ENCODE measurements around the gene AUTS2.

Gene AUTS2

DNA sequence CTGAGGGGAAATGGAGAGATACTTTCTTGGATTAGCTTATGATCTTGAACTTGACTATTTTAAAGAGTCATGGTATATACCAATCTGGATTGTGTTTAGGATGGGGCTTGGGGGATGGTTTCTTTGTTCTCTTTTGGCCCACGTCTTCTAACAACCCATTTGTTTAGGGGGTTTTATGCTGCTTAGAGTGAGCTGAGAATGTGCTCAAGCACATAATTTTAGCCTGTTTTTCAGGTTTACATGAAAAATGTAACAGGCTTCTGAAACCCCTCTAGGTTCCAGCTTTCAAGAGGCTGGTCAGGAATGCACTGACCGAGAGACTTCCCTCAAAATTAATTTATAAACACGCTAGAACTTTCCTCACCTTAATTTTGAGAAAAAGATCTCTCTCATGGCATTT, 94.3 kb downstream of the AUTS2 start:
- Histone ChIP-seq H3K9ac (ENCODE audit: low read length in 5 of 5) (no peak overlapping the region), H3K4me3 (ENCODE audit: low read depth in 1 of 5, low read length in 5 of 5) (no peak overlapping the region), H3K4me1 (ENCODE audit: control insufficient read depth in 5 of 5, insufficient read depth in 5 of 5, low read length in 5 of 5) (peaks cover 0 to 15% (median 10%) of the 10 kb centered on the region in 5 donors), H3K36me3 (ENCODE audit: control insufficient read depth in 5 of 5, insufficient read depth in 5 of 5, low read length in 5 of 5) (no peaks in the 10 kb centered on the region), H3K9me3 (ENCODE audit: control insufficient read depth in 5 of 5, low read length in 5 of 5) (no peaks in the 10 kb centered on the region), H3K27ac (ENCODE audit: low read depth, low read length) (no peak overlapping the region), H3K27me3 (ENCODE audit: control insufficient read depth in 5 of 5, insufficient read depth in 4 of 5, low read length in 5 of 5) (no peaks in the 10 kb centered on the region)

DNA sequence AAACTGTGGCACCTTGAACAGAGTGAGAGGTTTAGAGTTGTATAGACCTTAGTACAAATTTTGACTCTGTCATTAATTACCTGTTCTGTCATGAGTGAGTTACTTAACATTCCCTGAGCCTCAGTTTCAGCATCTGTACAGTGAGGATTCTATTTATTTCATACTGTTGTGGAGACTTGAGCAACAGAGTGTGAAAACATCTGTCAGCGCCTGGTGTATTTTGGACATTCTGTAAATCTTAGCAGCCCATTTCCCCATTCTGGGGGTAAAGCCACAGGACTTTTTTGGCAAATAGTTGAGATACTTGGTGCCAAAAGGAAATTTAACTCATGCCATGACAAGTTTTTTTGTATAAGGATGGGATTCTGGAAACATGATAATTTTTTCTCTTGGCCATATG, 94.8 kb downstream of the AUTS2 start:
- no peak overlapping the region for H3K9ac ChIP-seq (ENCODE audit: low read length in 5 of 5)
- no peak overlapping the region for H3K4me3 ChIP-seq (ENCODE audit: low read depth in 1 of 5, low read length in 5 of 5)
- peaks cover 0 to 15% (median 10%) of the 10 kb centered on the region in 5 donors for H3K4me1 ChIP-seq (ENCODE audit: control insufficient read depth in 5 of 5, insufficient read depth in 5 of 5, low read length in 5 of 5)
- no peak overlapping the region for H3K27ac ChIP-seq (ENCODE audit: low read depth, low read length)
- H3K9me3 ChIP-seq (ENCODE audit: control insufficient read depth in 5 of 5, low read length in 5 of 5) = no peaks in the 10 kb centered on the region
- no peaks in the 10 kb centered on the region for H3K36me3 ChIP-seq (ENCODE audit: control insufficient read depth in 5 of 5, insufficient read depth in 5 of 5, low read length in 5 of 5)
- H3K27me3 ChIP-seq (ENCODE audit: control insufficient read depth in 5 of 5, insufficient read depth in 4 of 5, low read length in 5 of 5) = no peaks in the 10 kb centered on the region

DNA sequence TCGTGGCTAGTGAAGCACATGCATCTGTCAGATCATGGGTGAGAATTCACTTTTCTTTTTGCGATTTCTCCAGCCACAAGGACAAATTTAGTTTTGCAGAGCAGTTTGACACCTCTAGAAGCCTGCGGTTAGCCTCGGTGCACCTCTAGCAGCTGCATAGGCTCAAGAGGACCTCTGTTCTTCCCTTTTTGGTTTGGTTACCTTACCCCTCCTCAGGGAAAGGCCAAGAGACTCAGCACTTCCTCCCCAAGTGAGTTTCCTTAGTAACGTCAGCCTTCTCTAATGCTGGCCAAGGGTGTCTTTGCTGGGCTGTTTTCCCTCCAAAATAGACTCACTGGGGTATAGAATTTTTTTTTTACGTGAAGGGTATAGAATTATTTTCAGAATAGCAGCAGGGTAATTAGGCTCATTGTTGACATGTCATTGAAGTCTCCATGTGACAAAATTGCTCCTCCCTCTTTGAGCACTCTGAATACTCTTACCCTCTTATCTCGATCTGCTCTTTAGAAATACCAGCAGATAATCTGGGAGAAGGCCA, 97.8 kb downstream of the AUTS2 start:
- H3K27me3 ChIP-seq (ENCODE audit: control insufficient read depth in 5 of 5, insufficient read depth in 4 of 5, low read length in 5 of 5) = no peaks in the 10 kb centered on the region
- no peaks in the 10 kb centered on the region for H3K9me3 ChIP-seq (ENCODE audit: control insufficient read depth in 5 of 5, low read length in 5 of 5)
- no peak overlapping the region for H3K27ac ChIP-seq (ENCODE audit: low read depth, low read length)
- no peak overlapping the region for H3K4me3 ChIP-seq (ENCODE audit: low read depth in 1 of 5, low read length in 5 of 5)
- no peaks in the 10 kb centered on the region for H3K36me3 ChIP-seq (ENCODE audit: control insufficient read depth in 5 of 5, insufficient read depth in 5 of 5, low read length in 5 of 5)
- peaks cover 0 to 15% (median 4%) of the 10 kb centered on the region in 5 donors for H3K4me1 ChIP-seq (ENCODE audit: control insufficient read depth in 5 of 5, insufficient read depth in 5 of 5, low read length in 5 of 5)
- H3K9ac ChIP-seq (ENCODE audit: low read length in 5 of 5) = no peak overlapping the region

DNA sequence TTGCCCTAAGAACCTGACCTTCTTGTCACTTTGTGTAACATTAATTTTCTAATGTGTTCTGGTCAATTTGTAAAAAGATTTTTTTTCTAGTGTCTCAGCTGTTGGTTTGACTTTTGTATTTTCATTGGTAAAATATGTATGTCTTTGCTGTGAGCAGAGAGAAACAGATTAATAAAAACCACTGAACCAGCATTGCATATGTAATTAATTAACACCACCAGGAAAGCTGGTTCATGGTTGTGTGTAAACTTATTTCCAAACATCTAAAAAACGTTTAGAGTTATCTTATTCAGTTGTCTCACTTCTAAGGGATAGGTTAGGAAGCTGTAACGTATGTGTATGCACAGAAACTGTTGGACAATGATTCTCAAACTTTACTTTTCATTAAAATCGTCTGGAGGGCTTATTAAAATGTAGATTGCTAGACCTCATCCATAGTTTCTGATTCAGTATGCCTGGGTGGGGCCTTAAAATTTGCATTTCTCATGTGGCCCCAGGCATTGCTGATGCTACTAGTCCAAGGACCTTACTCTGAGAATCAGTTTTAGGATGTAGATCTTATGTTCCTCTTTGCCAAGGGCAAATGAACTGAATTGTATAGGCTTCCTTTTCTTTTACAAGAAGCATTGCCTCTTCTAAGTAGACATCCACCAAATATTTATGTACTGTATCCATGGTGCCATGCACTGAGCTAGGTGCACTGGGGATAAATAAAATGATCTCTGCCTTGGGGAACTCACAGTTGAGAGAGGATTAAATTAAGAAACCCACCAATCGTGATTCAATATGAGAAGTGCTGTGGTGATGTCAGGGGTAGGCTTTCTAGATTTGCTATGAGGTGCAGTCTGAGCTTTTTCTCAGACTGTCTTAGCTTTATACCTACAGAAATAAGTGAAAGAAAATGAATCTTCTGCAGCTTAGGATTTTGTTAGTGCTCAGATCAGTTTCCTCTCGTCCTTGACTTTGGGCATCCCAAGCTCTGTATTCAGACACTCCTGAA, 98.7 kb downstream of the AUTS2 start:
- H3K27ac ChIP-seq (ENCODE audit: low read depth, low read length) = no peak overlapping the region
- no peak overlapping the region for H3K4me3 ChIP-seq (ENCODE audit: low read depth in 1 of 5, low read length in 5 of 5)
- H3K4me1 ChIP-seq (ENCODE audit: control insufficient read depth in 5 of 5, insufficient read depth in 5 of 5, low read length in 5 of 5) = peaks cover 0 to 7% (median 4%) of the 10 kb centered on the region in 5 donors
- no peaks in the 10 kb centered on the region for H3K27me3 ChIP-seq (ENCODE audit: control insufficient read depth in 5 of 5, insufficient read depth in 4 of 5, low read length in 5 of 5)
- no peak overlapping the region for H3K9ac ChIP-seq (ENCODE audit: low read length in 5 of 5)
- H3K9me3 ChIP-seq (ENCODE audit: control insufficient read depth in 5 of 5, low read length in 5 of 5) = no peaks in the 10 kb centered on the region
- no peaks in the 10 kb centered on the region for H3K36me3 ChIP-seq (ENCODE audit: control insufficient read depth in 5 of 5, insufficient read depth in 5 of 5, low read length in 5 of 5)

DNA sequence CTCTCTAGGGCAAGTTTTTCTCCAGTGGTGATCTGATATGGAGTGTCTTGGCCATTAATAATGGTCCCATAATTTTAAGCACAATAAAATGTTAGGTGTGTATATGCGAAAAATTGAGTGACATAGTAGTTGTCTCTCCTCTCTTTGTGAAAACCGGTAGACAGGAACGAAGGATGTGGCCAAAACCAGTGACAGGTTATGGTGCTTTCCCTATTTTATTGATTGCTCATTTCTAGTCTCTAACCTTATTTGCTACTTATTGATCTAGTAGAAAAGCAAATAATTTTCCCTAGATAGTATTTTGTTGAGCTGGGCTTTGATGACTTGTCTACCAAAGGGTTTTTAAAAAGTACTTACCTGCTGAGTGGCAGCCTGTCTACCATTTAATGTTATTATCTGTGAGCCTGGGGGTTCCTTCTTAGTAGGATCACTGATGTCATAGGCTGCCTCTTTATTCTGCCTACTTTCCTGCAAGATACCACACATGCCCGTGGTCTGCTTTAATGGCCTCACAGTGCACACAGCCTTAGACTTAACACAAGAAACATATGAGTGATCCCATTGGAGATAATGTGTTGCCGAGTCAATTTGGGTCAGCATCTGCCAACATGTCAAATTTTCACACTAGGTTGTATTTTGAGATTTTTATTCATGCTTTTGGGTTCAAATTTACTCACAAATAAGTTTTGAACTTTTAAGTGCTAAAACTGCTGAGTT, 100.0 kb downstream of the AUTS2 start:
- no peak overlapping the region for H3K4me3 ChIP-seq (ENCODE audit: low read depth in 1 of 5, low read length in 5 of 5)
- H3K9me3 ChIP-seq (ENCODE audit: control insufficient read depth in 5 of 5, low read length in 5 of 5) = no peaks in the 10 kb centered on the region
- H3K9ac ChIP-seq (ENCODE audit: low read length in 5 of 5) = no peak overlapping the region
- no peak overlapping the region for H3K27ac ChIP-seq (ENCODE audit: low read depth, low read length)
- no peaks in the 10 kb centered on the region for H3K27me3 ChIP-seq (ENCODE audit: control insufficient read depth in 5 of 5, insufficient read depth in 4 of 5, low read length in 5 of 5)
- no peaks in the 10 kb centered on the region for H3K36me3 ChIP-seq (ENCODE audit: control insufficient read depth in 5 of 5, insufficient read depth in 5 of 5, low read length in 5 of 5)
- H3K4me1 ChIP-seq (ENCODE audit: control insufficient read depth in 5 of 5, insufficient read depth in 5 of 5, low read length in 5 of 5) = peaks cover 0 to 12% (median under 1%) of the 10 kb centered on the region in 5 donors

DNA sequence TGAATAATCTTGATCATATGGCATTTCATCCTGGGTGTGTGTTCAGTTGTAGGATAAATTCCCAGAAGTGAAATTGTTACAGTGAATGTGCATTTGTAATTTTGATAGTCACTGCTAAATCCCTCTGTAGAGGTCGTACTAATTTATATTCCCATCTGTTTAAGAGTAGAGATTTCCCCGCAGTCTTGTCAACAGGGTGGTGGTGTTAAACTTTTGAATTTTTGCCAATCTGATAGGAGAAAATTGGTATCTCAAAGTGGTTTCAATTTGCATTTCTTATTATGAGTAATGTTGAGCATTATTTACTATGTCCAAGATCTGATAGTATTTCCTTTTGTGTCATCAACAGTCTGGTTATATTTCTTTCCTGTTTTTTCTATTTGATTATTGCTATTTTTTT, 101.7 kb downstream of the AUTS2 start:
- Histone ChIP-seq H3K9ac (ENCODE audit: low read length in 5 of 5) (no peak overlapping the region), H3K9me3 (ENCODE audit: control insufficient read depth in 5 of 5, low read length in 5 of 5) (no peaks in the 10 kb centered on the region)

DNA sequence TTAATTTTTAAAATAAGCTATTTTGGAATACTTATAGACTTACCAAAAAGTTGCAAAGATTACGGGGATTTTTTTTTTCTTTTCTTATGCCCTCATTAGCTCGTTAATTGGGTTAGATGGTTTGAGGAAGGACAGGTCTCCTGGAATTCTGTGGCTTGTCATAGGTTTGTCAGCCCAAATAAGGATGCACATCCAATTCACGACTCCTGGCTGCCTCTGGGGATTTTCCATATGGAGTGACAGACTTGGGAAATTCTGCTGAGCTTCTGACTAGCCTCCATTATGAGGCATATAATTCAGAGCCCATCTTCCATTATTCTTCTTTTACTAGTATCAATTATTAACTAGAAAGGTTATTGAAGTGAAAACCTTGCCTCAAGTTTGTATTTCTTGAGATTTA, 102.1 kb downstream of the AUTS2 start:
- Histone ChIP-seq H3K9me3 (ENCODE audit: control insufficient read depth in 5 of 5, low read length in 5 of 5) (no peaks in the 10 kb centered on the region), H3K36me3 (ENCODE audit: control insufficient read depth in 5 of 5, insufficient read depth in 5 of 5, low read length in 5 of 5) (no peaks in the 10 kb centered on the region), H3K27ac (ENCODE audit: low read depth, low read length) (no peak overlapping the region), H3K27me3 (ENCODE audit: control insufficient read depth in 5 of 5, insufficient read depth in 4 of 5, low read length in 5 of 5) (no peaks in the 10 kb centered on the region), H3K4me1 (ENCODE audit: control insufficient read depth in 5 of 5, insufficient read depth in 5 of 5, low read length in 5 of 5) (peaks cover 0 to 16% (median 0%) of the 10 kb centered on the region in 5 donors), H3K4me3 (ENCODE audit: low read depth in 1 of 5, low read length in 5 of 5) (no peak overlapping the region), H3K9ac (ENCODE audit: low read length in 5 of 5) (no peak overlapping the region)

More for the DNA sequence above, 101.7 kb downstream of the AUTS2 start:
- no peak overlapping the region for H3K4me3 ChIP-seq (ENCODE audit: low read depth in 1 of 5, low read length in 5 of 5)
- H3K36me3 ChIP-seq (ENCODE audit: control insufficient read depth in 5 of 5, insufficient read depth in 5 of 5, low read length in 5 of 5) = no peaks in the 10 kb centered on the region
- H3K4me1 ChIP-seq (ENCODE audit: control insufficient read depth in 5 of 5, insufficient read depth in 5 of 5, low read length in 5 of 5) = peaks cover 0 to 16% (median 0%) of the 10 kb centered on the region in 5 donors
- H3K27ac ChIP-seq (ENCODE audit: low read depth, low read length) = no peak overlapping the region
- no peaks in the 10 kb centered on the region for H3K27me3 ChIP-seq (ENCODE audit: control insufficient read depth in 5 of 5, insufficient read depth in 4 of 5, low read length in 5 of 5)

DNA sequence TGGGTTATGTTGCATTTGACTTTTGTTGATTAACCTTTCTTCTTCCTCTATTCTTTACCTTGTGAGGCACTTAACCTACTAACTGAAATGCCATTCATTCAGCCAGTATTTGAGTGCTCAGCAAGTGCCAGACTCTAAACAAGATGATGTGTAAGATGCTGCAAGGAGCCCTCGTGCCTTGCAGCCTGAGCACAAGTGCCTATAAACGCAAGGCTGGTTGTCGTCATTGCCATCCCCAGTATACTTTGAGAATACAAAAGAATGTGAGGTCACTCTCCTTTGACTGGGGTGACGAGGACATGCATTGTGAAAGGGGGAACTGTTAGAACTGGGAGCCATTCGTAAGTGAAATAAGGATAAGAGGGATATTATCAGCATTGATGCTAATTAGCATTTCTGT, 103.0 kb downstream of the AUTS2 start:
- H3K27me3 ChIP-seq (ENCODE audit: control insufficient read depth in 5 of 5, insufficient read depth in 4 of 5, low read length in 5 of 5) = no peaks in the 10 kb centered on the region
- no peaks in the 10 kb centered on the region for H3K36me3 ChIP-seq (ENCODE audit: control insufficient read depth in 5 of 5, insufficient read depth in 5 of 5, low read length in 5 of 5)
- no peak overlapping the region for H3K4me3 ChIP-seq (ENCODE audit: low read depth in 1 of 5, low read length in 5 of 5)
- H3K9me3 ChIP-seq (ENCODE audit: control insufficient read depth in 5 of 5, low read length in 5 of 5) = no peaks in the 10 kb centered on the region
- H3K4me1 ChIP-seq (ENCODE audit: control insufficient read depth in 5 of 5, insufficient read depth in 5 of 5, low read length in 5 of 5) = peaks cover 0 to 11% (median 0%) of the 10 kb centered on the region in 5 donors
- H3K27ac ChIP-seq (ENCODE audit: low read depth, low read length) = no peak overlapping the region
- H3K9ac ChIP-seq (ENCODE audit: low read length in 5 of 5) = no peak overlapping the region

DNA sequence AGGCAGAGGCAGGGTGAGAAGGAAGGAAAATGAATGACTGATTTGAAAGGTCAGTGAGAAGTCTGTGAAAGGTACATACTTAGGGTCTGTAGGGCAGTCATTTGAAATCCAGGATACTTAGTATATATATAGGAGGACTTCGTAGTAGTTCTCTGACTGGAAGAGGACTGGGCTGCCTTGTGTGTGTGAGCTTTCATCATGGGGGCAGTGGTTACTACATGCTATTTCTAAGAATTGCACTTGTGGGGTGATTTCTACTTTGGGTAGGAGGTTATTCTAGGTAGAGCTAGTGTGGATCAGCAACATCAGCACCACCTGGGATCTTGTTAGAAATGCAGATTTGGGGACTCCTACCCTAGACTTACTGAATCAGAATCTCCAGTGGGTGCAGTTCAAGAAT, 104.1 kb downstream of the AUTS2 start:
- Histone ChIP-seq H3K4me3 (ENCODE audit: low read depth in 1 of 5, low read length in 5 of 5) (no peak overlapping the region), H3K27me3 (ENCODE audit: control insufficient read depth in 5 of 5, insufficient read depth in 4 of 5, low read length in 5 of 5) (no peaks in the 10 kb centered on the region), H3K9me3 (ENCODE audit: control insufficient read depth in 5 of 5, low read length in 5 of 5) (no peaks in the 10 kb centered on the region), H3K36me3 (ENCODE audit: control insufficient read depth in 5 of 5, insufficient read depth in 5 of 5, low read length in 5 of 5) (no peaks in the 10 kb centered on the region), H3K4me1 (ENCODE audit: control insufficient read depth in 5 of 5, insufficient read depth in 5 of 5, low read length in 5 of 5) (peaks cover 0 to 8% (median 0%) of the 10 kb centered on the region in 5 donors), H3K27ac (ENCODE audit: low read depth, low read length) (no peak overlapping the region), H3K9ac (ENCODE audit: low read length in 5 of 5) (no peak overlapping the region)

DNA sequence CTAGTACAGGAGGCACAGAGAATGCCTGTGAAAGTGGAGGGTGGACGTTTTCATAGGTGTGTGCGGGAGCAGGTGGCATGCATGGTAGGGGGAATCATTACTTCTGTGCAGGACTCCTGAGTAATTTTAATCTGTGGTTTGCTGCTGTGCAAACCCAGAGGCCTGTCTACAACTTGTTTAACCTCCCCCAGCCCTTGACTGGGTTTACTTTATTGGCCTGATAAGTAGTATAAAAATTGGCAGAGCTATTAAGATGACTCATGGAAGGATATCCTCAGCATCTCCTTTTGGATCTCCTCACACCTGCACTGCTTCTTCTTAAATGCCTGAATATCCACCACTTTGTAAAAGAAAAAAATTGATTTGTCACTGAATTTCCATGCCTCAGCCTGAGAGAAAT, 104.8 kb downstream of the AUTS2 start:
- no peaks in the 10 kb centered on the region for H3K9me3 ChIP-seq (ENCODE audit: control insufficient read depth in 5 of 5, low read length in 5 of 5)
- H3K4me1 ChIP-seq (ENCODE audit: control insufficient read depth in 5 of 5, insufficient read depth in 5 of 5, low read length in 5 of 5) = peaks cover 0 to 8% (median 0%) of the 10 kb centered on the region in 5 donors
- no peak overlapping the region for H3K27ac ChIP-seq (ENCODE audit: low read depth, low read length)
- no peaks in the 10 kb centered on the region for H3K27me3 ChIP-seq (ENCODE audit: control insufficient read depth in 5 of 5, insufficient read depth in 4 of 5, low read length in 5 of 5)
- no peaks in the 10 kb centered on the region for H3K36me3 ChIP-seq (ENCODE audit: control insufficient read depth in 5 of 5, insufficient read depth in 5 of 5, low read length in 5 of 5)
- no peak overlapping the region for H3K9ac ChIP-seq (ENCODE audit: low read length in 5 of 5)
- no peak overlapping the region for H3K4me3 ChIP-seq (ENCODE audit: low read depth in 1 of 5, low read length in 5 of 5)
